DMS53 treated with DMSO at 0.1 percent for 48 hours (cell line): ENCODE data around the gene CHST11.
"Not testable (repeated sequence)": the region's sequence is repeated elsewhere in the genome, so short reads cannot be mapped to it uniquely, and the experiment has no call there.

ENCODE experiments used
- DNase-seq: peaks from one replicate; lab custom pipeline; 2025; ENCODE audit not compliant: unreplicated experiment; lab: John Stamatoyannopoulos, UW

The CHST11 gene

DNA sequence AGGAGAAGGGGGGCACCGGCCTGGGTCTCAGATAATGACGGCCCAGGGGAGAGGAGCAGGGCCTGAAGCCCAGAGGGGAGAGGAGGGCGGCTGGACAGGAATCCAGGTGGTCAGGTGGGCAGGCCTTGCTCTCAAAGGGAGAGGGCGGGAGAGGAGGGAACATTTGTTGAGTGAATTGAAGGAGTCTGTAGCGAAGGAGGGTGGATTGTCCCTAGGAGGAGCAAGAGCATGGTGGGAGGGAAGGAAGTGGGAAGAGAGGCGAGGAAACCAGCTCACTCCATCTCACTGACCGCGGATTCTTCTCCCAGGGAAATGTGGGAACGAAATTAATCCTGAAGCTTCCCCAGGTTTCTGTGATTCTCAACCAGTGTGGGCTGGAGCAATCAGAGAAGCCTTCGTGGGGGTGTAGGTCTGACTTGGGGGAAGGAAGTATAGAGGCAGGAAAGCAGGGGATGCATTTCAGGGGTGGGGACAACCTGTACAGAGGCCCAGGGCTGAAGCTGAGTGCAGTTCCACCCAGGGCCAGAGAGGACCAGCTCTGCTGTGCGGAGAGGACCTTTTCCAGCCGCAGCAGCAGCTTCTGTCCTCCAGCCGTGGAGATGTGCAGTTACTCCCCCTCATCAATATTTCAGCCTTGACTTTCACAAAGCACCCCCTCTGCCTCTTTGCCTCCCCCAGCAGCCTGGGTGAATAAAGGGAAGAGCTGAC lies 100.9 kb downstream of the CHST11 start:
- DNase-seq: no peak

DNA sequence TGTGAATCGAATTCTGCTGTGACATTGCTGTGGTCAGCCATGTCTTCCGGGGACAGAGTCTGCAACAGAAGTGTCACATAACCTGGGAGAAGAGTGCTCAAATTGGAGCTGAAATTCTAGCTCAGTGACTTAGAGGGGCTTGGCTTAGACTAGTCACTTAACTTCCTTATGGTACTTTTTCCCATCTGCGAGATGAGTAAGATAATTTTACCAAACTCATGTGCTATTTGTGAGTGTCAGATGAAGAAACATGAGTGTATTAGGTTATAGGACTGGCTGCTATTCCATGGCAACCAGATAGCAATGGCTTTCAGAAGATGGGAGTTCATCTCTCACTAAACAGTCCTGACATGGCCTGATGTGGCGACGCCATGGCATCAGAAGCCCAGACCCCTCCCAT lies 104.1 kb downstream of the CHST11 start:
- DNase-seq: no peak

DNA sequence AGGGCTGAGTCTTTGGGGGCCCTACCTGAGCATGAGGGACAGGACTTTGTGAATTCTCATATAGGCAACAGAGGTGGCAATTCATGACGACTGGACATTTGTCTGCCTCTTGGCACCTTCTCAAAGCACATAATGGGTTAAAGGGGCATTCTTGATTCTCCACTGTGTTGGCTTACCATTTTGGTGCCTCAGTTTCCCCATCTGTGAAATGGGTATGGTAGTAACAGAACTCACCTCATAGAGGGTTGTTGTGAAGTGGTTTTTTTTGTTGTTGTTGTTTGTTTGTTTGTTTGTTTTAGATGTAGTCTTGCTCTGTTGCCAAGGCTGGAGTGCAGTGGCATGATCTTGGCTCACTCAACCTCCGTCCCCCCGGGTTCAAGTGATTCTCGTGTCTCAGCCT lies 106.0 kb downstream of the CHST11 start:
- no peak for DNase-seq

DNA sequence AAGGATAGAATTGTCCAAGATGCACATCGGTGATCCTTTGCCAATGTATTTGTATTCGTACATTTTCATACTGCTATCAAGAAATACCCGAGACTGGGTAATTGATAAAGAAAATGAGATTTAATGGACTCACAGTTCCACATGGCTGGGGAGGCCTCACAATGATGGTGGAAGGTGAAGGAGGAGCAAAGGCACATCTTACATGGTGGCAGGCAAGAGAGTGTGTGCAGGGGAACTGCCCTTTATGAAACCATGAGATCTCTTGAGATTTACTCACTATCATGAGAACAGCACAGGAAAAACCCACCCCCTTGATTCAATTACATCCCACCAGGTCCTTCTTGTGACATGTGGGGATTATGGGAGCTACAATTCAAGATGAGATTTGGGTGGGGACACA lies 107.9 kb downstream of the CHST11 start:
- DNase-seq: not testable (repeated sequence)

DNA sequence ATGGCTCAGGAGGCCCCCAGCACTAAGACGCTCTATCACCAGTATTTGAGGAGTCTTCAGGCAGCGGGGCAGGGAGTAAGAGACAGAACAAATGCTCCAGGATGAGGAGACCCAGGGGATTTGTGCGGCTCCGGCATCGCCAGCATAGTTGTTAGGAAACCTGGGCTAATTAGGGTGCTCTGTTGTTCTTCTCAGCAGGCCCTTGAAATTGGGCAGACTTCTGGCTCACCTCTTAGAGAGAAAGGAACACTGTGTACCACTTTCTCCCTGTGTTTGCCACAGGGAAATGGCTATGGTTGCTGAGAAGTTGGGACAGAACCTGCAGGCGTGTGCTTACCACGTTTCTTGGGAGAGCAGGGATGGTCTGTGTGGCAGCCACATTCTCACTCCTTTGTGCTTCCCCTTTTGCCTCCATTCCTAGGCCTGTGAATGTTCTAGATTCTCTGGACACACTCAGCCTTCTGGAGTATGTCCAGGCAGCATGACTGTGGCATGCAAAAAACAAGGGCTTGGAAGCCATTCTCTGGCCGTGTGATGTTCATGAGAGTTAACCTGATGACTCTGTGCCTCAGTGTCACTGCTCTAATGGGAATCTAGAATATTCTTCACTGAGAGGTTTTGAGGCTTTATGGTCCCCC lies 109.0 kb downstream of the CHST11 start:
- no peak for DNase-seq

DNA sequence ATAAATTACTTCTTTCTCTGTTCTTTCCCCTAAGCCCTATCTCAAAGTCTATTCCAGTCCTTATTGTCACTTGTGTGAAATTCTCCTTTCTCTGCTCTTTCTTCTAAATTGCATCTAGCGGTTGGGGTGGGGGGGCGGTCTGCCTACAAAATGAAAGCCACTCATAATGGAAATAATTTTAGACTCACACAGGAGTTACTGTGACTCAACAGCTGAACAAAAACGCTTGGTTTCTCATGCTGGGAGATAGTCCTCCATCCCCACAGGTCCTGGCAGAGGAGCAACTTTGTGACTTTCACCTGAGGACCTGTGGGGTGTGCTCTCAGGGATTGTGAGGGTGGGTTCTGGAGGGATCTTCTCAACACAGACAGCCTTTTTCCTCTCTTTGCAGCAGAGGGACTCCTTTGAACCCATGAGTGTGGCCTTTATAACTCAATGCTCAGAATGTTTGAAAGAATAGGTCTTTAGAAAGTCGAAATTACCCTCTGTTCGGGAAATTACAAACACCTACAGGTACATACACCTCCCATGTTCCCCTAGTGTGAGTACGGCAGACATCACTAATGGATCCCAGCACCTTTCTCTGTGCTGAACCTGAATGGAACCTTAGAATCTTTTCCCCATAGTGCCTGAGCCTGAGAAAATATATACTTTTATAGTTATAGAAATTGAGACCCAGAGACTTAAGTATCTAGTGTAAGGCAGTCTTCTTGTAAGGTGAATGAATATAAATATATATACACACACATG lies 109.7 kb downstream of the CHST11 start:
- no peak for DNase-seq

DNA sequence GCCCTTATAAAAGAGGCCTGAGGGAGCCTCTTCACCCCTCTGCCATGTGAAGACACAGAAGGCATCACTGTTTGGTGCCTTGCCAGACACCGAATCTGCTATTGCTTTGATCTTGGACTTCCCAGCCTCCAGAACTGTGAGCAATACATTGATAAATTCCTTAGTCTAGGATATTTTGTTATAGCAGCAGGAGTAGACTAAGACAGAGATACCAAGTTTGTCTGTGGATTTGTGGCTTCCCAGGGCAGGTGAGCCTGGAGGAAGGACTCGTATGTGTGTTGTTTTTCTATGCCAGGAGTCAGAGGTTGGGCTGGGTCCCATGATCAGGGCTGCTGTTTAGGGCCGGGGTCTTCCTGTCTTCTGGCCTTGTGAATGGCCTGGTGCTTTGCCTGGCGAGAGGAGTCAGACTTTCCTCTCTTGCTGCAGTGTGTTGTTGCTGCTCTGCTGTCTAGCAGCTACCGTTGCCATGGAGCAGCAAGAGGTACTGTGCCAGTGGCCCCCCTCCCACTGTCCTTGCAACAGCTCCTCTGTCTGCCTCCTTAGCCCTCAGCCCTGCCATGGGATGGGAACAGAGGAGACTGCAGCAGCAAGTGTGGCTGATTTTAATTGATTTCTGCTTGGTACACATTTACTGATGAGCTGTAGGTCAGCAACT lies 111.2 kb downstream of the CHST11 start:
- no peak for DNase-seq

DNA sequence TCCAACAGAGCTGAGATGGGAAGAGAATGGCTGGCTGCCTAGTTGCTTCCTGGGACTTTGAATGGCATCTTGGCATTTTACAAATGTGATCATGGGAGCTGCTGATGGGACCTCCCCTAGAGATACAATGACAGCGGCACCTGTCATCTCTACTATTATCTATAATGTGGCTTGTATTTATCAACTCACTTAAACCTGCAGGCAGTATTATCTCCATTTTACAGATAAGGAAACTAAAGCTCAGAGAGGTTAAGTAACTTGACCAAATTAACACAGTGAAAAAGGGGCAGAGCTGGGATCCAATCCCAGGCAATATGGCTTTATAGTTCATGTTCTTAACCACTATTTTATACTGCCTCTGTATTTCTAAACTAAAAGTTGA lies 111.7 kb downstream of the CHST11 start:
- no peak for DNase-seq

DNA sequence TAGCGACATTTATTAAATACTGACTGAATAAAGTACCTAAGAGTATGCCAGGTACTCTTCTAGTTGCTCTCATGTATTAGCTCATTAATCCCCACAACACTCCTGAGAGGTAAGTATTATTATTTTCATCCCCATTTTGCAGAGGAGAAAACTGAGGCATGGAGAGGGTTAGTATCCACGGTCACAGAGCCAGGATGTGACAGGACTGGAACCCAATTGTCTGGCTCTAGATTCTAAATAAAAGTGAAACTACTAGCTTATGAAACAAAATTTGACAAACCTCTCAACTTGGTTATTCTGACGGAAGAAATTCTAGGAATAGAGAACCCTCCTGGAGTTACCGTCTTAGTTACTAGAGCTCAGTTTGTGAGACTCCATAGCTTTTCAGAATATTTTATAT lies 112.2 kb downstream of the CHST11 start:
- DNase-seq: no peak

DNA sequence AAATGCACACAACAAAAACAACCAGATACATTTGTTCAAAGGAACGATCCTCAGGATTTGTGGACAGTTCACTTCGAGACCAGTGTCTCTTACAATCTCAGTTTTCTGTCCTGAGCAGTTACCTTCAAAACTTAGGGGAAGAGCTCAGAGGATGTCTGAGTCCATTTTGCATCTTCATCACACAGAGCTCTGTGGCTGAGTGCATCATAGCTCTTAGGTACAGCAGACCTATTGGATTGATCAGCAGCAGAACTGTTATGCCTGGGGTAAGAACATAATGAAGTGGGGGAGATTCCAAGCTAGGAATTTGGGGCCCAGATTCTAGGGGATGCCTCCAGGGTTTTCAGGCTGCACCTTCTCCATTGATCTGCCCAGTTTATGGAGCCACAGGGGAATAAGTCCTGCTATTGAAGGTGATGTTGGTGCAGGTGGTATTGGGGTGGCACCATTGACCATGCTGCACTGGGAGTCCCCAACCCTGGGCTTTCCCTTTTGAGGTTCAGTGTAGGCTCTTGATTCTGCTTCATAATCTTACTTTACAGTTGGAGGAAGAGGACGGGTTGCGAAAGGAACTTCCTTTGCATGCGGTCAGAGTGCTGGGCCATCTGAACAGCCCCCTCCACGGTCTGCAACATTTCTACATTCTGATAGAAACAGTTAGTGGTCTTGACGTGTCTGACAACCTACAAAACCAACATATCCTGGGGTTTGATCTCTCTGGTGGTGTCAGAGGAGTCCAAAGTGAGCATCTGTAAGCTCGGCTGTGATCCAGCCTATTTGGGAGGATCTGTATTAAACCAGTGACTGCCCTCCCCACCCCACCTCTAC lies 112.8 kb downstream of the CHST11 start:
- DNase-seq: no peak

DNA sequence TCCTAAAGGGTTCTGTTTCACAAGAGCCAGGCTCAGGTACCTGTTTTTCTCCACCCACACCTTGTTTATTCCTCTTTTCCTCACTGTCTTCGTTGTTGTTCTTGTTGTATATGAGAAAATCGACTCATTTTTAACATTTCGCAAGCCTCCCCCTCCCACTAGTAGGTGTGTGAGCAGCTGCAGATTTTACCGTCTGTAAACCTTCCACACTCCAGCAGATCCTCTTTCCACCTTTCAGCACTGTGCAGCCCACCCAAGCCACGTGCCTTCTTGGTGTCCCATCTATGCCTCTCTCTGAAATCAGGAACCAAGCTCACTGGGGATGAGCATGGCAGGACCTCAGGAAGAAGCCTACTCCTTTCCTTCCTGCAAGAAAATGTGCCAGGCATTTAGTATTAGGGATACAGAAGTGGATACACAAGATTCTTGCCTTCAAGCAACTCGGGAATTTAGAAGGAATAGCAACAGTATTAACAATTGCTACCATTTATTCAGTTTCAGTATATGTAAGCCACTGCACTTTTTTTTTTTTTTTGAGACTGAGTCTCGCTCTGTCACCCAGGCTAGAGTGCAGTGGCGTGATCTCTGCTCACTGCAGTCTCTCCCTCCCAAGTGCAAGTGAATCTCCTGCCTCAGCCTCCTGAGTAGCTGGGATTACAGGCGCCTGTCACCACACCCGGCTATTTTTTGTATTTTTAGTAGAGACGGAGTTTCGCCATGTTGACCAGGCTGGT lies 113.6 kb downstream of the CHST11 start:
- no peak for DNase-seq

DNA sequence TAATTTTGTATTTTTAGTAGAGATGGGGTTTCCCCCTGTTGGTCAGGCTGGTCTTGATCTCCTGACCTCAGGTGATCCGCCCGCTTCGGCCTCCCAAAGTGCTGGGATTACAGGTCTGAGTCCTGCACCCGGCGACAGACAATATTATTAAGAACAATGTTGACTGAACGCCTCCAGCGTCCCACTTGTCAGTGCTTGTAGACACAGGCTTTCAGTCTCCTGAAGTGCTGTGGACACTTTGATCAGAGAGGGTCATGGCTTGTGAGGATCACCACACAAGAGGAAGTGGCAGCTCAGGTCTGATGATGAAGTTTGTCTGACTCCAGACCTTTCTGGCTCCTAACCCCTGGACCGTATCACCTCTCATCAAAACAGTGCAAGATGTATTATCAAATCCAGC lies 114.6 kb downstream of the CHST11 start:
- DNase-seq: peak; percentile 18

DNA sequence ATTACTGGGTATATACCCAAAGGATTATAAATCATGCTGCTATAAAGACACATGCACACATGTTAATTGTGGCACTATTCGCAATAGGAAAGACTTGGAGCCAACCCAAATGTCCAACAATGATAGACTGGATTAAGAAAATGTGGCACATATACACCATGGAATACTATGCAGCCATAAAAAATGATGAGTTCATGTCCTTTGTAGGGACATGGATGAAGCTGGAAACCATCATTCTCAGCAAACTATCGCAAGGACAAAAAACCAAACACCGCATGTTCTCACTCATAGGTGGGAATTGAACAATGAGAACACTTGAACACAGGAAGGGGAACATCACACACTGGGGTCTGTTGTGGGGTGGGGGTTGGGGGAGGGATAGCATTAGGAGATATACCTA lies 117.6 kb downstream of the CHST11 start:
- DNase-seq: not testable (repeated sequence)

DNA sequence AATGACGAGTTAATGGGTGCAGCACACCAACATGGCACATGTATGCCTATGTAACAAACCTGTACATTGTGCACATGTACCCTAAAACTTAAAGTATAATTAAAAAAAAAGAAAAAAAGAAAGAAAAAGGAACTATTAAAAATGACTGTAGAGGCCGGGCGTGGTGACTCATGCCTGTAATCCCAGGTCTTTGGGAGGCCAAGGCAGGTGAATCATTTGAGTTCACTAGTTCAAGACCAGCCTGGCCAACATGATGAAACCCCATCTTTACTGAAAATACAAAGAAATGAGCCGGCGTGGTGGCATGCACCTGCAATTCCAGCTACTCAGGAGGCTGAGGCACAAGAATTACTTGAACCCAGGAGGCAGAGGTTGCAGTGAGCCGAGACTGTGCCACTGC lies 118.0 kb downstream of the CHST11 start:
- DNase-seq: not testable (repeated sequence)

DNA sequence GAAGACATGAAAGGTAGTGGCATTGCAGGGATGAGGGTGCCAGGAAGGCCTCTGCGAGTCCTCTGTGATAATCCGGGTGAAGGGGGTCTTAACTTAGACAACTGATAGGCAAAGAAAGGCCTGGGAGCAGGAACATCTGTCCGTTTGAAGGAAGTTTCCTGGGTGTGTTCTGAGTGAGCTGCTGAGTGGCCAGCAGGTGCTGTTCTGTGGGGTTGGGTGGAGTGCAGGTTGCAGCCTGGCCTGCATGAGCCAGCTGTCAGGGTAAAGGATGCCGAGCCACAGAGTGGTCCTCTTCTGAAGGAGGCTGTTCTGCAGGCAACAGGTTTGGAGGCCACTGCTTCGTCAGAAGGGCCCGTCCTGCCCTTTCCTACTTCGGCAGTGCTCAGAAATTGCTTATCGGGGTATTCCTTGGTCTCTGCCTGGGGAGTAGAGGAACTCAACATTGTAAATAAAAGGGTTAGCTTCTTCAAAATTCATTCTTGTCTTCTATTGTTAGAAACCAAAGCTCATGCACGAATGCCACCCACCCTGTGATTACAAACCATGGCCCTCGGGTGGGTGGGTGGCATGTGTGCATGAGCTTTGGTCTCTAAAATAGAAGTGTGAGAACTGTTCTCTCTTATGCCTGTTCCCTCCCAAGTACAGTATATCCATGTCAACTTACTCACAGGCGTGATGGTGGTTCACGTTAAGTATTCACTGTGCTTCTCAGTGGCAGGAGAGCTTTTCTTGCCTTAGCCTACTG lies 118.9 kb downstream of the CHST11 start:
- DNase-seq: no peak

DNA sequence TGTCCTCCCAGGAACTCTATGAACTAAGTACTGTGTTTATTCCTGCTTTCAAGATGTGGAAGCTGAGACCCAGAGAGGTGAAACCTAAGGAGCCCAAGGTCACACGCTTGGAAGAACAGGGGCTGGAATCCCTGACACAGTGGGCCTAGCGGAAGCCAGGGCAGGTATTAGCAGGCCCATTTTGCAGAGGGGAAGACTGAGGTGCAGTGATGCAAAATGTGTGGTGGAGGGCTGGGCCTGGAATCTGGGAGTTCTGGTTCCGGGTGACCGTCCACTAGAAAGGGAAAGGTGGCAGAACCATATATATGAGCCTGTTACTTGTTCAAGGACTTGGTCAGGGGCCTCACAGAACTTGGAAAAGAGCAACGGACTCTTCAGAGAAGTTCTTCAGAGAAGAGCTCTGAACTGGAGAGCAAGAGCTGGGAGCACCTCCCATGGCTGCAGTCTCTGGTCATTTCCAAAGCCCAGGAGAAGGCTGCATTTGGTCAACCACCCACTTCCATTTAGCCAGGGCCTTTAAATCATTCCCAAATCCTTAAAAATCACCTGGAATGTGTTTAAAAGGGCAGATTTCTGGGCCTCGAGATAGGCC lies 119.5 kb downstream of the CHST11 start:
- DNase-seq: no peak

DNA sequence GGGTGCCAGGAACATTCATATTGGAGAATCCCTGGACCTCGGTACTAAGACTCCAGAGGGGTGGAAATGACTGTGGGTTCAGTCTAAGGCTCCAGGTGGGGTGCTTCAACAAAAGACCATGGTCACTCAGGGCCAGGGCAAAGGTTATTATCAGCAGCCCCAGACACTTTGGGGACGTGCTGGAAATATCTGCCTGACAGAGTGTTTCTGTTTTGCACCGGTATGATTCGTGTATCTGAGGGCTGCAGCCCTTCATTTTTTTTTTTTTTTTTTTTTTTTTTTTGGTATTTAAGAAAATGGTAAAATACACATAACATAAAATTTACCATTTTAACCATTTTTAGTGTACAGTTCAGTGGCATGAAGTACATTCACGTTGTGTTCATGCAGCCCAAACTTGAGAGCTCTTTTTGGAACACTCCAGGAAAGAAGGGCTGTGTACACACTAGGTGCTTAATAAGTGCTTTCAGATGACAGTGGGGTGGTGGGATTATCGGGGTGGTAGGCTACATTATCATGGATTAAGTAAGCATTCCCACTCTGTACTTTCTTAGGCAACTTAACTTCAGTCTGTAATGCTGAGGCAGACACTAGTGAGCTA lies 120.3 kb downstream of the CHST11 start:
- DNase-seq: no peak

DNA sequence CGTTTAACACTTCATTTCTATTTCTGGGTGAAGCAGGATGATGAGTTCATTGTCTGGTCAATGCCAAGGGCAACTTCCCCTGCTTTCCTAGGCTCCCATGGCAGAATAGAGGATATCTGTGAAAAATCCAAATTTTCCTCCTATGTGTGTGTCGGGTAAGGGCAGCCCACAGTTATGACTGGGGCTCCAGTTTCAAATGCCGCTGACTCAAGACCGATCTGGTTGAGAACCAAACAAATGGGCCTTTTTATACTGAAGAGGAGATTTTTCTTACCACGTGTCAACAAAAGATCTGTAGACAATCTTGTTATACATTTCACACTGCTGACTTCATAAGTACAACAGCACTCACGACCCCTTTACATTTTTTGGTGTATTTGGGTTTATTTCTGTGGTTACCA lies 120.8 kb downstream of the CHST11 start:
- DNase-seq: no peak

DNA sequence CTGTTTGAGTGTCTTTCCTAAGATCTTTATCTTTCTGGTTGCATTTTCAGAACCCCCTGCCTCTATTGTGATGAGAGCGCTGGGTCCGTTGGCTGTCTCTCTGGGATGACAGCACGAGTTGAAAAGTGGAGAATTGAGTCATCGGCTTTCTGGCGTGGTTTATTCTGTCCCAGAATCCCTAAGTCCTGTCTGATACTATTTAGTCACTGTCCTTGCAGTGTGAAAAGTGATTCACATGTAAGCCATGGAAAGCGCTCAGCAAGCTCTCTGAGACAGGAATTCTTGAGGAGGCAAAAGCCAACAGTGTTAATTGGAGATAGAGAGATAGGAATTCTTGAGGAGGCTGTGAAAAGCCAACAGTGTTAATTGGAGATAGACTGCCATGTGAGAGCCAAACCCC lies 121.7 kb downstream of the CHST11 start:
- no peak for DNase-seq
